NB4 (cell line): ENCODE results near the gene IGFBP5.

ENCODE experiments used
- CTCF ChIP-seq: IDR thresholded peaks from one replicate; pipeline ENCODE4 v1.5.1; 2012; ENCODE audit warnings: low read depth, low read length
- POLR2A ChIP-seq: IDR thresholded peaks from 2 replicates; pipeline ENCODE4 v1.6.1; 2011; ENCODE audit warnings: mild to moderate bottlenecking; ENCODE audit not compliant: insufficient read length; ENCODE audit errors: extremely low read depth

DNA sequence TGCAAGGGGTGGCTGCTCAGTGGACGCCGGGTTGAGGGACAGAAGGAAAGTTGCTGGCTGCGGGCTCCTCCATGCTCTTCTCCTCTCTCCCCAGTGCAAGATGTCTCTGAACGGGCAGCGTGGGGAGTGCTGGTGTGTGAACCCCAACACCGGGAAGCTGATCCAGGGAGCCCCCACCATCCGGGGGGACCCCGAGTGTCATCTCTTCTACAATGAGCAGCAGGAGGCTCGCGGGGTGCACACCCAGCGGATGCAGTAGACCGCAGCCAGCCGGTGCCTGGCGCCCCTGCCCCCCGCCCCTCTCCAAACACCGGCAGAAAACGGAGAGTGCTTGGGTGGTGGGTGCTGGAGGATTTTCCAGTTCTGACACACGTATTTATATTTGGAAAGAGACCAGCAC is 31.5 kb downstream of the IGFBP5 start:
- TF ChIP-seq CTCF = no peak
- no peak for TF ChIP-seq POLR2A
